B cell (primary cell): Measurements from ENCODE around the gene ORAI2.

ENCODE experiments used
- EZH2 ChIP-seq: IDR thresholded peaks from 2 replicates; pipeline ENCODE4 v1.6.1; 2012; ENCODE audit warnings: borderline replicate concordance, low read depth, mild to moderate bottlenecking, moderate library complexity, low read length; ENCODE audit not compliant: insufficient read depth, poor library complexity, severe bottlenecking
- TF ChIP-seq, protein P1 (sequence below): fragments of 200-600 bp; IDR thresholded peaks from one replicate; pipeline ENCODE4 v1.8.0; 2022; ENCODE audit warnings: antibody characterized with exemption, mild to moderate bottlenecking

GRCh38 chr7:102459221-102459844 lies 26.0 kb downstream of the ORAI2 start:
- TF ChIP-seq, protein P1, sequence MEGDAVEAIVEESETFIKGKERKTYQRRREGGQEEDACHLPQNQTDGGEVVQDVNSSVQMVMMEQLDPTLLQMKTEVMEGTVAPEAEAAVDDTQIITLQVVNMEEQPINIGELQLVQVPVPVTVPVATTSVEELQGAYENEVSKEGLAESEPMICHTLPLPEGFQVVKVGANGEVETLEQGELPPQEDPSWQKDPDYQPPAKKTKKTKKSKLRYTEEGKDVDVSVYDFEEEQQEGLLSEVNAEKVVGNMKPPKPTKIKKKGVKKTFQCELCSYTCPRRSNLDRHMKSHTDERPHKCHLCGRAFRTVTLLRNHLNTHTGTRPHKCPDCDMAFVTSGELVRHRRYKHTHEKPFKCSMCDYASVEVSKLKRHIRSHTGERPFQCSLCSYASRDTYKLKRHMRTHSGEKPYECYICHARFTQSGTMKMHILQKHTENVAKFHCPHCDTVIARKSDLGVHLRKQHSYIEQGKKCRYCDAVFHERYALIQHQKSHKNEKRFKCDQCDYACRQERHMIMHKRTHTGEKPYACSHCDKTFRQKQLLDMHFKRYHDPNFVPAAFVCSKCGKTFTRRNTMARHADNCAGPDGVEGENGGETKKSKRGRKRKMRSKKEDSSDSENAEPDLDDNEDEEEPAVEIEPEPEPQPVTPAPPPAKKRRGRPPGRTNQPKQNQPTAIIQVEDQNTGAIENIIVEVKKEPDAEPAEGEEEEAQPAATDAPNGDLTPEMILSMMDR = no peak
- no peak for TF ChIP-seq EZH2
